Panc1 (cell line): ENCODE results near the gene FOXN4.

Source experiments
- CTCF ChIP-seq: fragments of 450-650 bp; IDR thresholded peaks from 2 replicates; pipeline ENCODE4 v1.5.1; 2017; ENCODE audit warnings: mild to moderate bottlenecking
- POLR2AphosphoS5 ChIP-seq: IDR thresholded peaks from 2 replicates; pipeline ENCODE4 v1.6.1; 2012; ENCODE audit warnings: mild to moderate bottlenecking, low read depth, low read length, moderate library complexity
- REST ChIP-seq, 2 experiments: IDR thresholded peaks; 2 replicates each; pipeline ENCODE4 v1.6.1; 2011 to 2012; ENCODE audit warnings: low read depth in 2 of 2, control low read depth in 1 of 2, low read length in 1 of 2, mild to moderate bottlenecking in 1 of 2, moderate library complexity in 1 of 2; ENCODE audit not compliant: insufficient read depth in 1 of 2

GRCh38 chr12:109279525-109279924 lies 29.6 kb downstream of the FOXN4 start:
- TF ChIP-seq CTCF (no peak), REST (IDR thresholded peaks at IDR 0.05; ENCODE audit: insufficient read depth in 1 of 2, low read depth in 2 of 2, low read length in 1 of 2) (no peak), POLR2AphosphoS5 (no peak)
